ENCODE results near the gene TBC1D10B. TPM values are rescaled to one million over a fixed set of nuclear protein-coding genes. Genes with fewer than 3 reads are reported as not detected.

The TBC1D10B gene
- total RNA-seq, 4 donors from 2014 or later, result 26.6 to 38.1 (median 33.5) TPM

GRCh38 chr16:30374538-30374937 is 4.2 kb upstream of the TBC1D10B start, which contains the start of gene MYL11:
TSS of gene MYL11 (plus strand) at chr16:30374802. CDS start at chr16:30374858, 56 bp downstream.
- no peaks in the 10 kb centered on the region for H3K27me3 ChIP-seq
- no peak for DNase-seq
- H3K4me3 ChIP-seq (replicated peaks in 1 of 3), result no peak within 1 kb of the TSS
- no peak within 1 kb of the TSS for H3K27ac ChIP-seq
- TF ChIP-seq CTCF (IDR thresholded peaks at IDR 0.05) (no peak), POLR2A (IDR thresholded peaks at IDR 0.05) (no peak)
- peaks cover 12 to 21% of the 10 kb centered on the region in 2 donors for H3K4me1 ChIP-seq
- 90 to 96% methylated on average over 4 to 6 of the region's 6 CpGs for WGBS, 2 donors
- intact Hi-C loops (cut with DNase I), result no loop called here
- no peaks in the 10 kb centered on the region for H3K36me3 ChIP-seq
- no peaks in the 10 kb centered on the region for H3K9me3 ChIP-seq

- DNase-seq, result no peak
- WGBS, 2 donors, result 88 to 91% methylated on average over 5 of the region's 5 CpGs
- no peaks in the 10 kb centered on the region for H3K36me3 ChIP-seq
- intact Hi-C loops (cut with DNase I), result no loop called here
- H3K4me3 ChIP-seq (replicated peaks in 1 of 3), result no peak overlapping the region
- TF ChIP-seq POLR2A (IDR thresholded peaks at IDR 0.05) (no peak), CTCF (IDR thresholded peaks at IDR 0.05) (no peak)
- H3K9me3 ChIP-seq, result no peaks in the 10 kb centered on the region
- H3K27ac ChIP-seq, result no peak overlapping the region
- peaks cover 18 to 28% of the 10 kb centered on the region in 2 donors for H3K4me1 ChIP-seq
- H3K27me3 ChIP-seq, result no peaks in the 10 kb centered on the region
These were observed 2.4 kb upstream of the TBC1D10B start for GRCh38 chr16:30372725-30373124.

DNA sequence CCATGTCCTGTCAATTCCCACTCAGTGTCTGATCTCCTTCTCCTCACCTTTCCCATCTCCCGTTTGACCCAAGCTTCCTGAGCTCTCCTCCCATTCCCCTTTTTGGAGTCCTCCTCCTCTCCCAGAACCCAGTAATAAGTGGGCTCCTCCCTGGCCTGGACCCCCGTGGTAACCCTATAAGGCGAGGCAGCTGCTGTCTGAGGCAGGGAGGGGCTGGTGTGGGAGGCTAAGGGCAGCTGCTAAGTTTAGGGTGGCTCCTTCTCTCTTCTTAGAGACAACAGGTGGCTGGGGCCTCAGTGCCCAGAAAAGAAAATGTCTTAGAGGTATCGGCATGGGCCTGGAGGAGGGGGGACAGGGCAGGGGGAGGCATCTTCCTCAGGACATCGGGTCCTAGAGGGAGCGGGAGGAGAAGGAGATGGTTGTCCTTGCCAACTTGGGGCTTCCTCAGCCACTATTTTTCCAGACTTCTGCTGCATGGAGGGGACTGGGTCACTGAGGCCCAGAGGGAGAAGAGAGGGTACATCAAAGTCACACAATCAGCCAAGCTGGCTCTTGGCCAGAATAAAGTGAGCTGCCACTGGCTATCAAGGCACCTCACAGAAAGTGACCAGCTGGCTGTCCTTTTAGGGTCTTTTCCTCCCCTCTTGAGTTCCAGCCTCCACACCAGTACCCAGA is 1.9 kb upstream of the TBC1D10B start:
- 78% methylated on average over 6 of the region's 6 CpGs for WGBS, 2 donors
- H3K36me3 ChIP-seq, result no peaks in the 10 kb centered on the region
- no peak overlapping the region for H3K4me3 ChIP-seq (replicated peaks in 1 of 3)
- H3K27ac ChIP-seq, result no peak overlapping the region
- H3K4me1 ChIP-seq, result peaks cover 21 to 30% of the 10 kb centered on the region in 2 donors
- H3K9me3 ChIP-seq, result no peaks in the 10 kb centered on the region
- intact Hi-C loops (cut with DNase I), result no loop called here
- no peak for DNase-seq
- no peaks in the 10 kb centered on the region for H3K27me3 ChIP-seq
- TF ChIP-seq CTCF (IDR thresholded peaks at IDR 0.05) (no peak), POLR2A (IDR thresholded peaks at IDR 0.05) (no peak)

DNA sequence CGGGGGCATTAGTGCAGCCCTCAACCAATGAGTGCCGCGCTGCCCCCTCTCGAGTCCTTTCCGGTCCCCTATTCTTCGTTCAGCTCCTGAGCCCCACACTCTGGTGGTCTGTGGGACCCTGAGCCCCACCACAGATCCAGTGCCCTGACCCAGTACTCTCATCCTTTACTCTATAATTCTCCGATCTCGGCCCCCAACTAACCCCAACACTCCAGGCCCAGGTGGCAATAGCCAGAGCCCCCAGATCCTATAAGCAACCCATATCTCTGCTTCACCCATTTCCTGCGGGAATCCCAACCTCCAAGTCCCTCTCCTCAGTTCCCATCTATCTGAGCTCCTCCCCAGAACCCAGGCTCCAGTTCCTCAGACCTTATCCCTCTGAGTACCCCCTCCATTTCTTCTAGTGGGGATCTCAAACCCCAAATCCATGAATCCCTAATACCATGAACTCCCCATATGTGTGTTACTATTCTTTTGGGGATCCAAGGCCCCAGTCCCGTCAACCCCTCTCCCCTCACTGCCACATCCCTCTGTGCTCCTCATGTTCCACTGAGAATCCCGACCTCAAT is 1.0 kb upstream of the TBC1D10B start:
- H3K4me1 ChIP-seq, result peaks cover 16 to 32% of the 10 kb centered on the region in 2 donors
- no peaks in the 10 kb centered on the region for H3K36me3 ChIP-seq
- intact Hi-C loops (cut with DNase I), result no loop called here
- no peak for DNase-seq
- no peaks in the 10 kb centered on the region for H3K9me3 ChIP-seq
- peak overlapping the region; percentile 62 to 73 (median 65) for H3K27ac ChIP-seq
- TF ChIP-seq POLR2A (IDR thresholded peaks at IDR 0.05) (no peak), CTCF (IDR thresholded peaks at IDR 0.05) (no peak)
- peak overlapping the region in 2 of 3 donors; percentile 12 to 21 for H3K4me3 ChIP-seq (replicated peaks in 1 of 3)
- no peaks in the 10 kb centered on the region for H3K27me3 ChIP-seq
- WGBS, 2 donors, result 22 to 24% methylated on average over 10 to 11 of the region's 11 CpGs

DNA sequence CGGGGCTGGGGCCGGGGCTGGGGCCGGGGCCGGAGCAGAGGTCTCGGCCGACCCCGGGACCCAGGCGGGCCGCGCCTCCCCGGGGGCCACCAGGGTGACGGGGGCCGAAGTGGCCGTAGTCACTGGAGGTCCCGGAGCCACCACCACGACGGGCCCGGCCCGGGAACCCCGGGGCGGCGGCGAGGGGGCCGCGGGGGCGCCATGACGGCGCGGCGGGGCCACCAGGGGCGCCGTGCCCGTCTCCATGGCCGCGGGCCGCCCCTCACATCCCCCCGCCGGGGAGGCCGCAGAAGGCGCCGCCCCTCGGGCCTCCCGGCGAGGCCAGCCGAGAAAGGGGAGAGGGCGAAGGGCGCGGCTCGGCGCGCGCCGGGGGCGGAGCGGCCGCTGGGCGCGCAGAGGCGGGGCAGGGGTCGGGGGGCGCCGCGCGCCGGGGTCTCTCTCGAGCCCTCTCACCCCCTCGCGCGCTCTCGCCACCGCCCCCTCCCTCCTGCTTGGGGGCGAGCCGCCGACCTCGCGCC is 297 bp downstream of the TBC1D10B start:
- 0 to 1% methylated on average over 5 to 12 of the region's 76 CpGs for WGBS, 2 donors
- Histone ChIP-seq H3K36me3 (peaks cover 2 to 6% of the 10 kb centered on the region in 2 donors), H3K27ac (peak overlapping the region in 2 of 3 donors; percentile 24 to 32), H3K4me1 (peaks cover 16 to 37% of the 10 kb centered on the region in 2 donors), H3K9me3 (no peaks in the 10 kb centered on the region), H3K4me3 (replicated peaks in 1 of 3) (peak overlapping the region; percentile 35 to 87 (median 75)), H3K27me3 (no peaks in the 10 kb centered on the region)
- TF ChIP-seq CTCF (IDR thresholded peaks at IDR 0.05) (peak in 1 of 6 experiments; percentile 4), POLR2A (IDR thresholded peaks at IDR 0.05) (peak in 1 of 2 donors; percentile 80)
- intact Hi-C loops (cut with DNase I), result no loop called here
- no peak for DNase-seq
